HFFc6 (cell line): ENCODE results near the gene OLFM3. TPM values are rescaled to one million over a fixed set of nuclear protein-coding genes. Genes with fewer than 3 reads are reported as not detected.

Experiments used
- DNase-seq: peaks from one replicate; pipeline ENCODE4 v3.0.0-alpha.2; 2018
- H3K27ac Mint-ChIP-seq: 2 replicates; pipeline ENCODE4 v1.8.0; 2020; ENCODE audit warnings: mild to moderate bottlenecking, mixed read lengths
- H3K27me3 Mint-ChIP-seq: 2 replicates; pipeline ENCODE4 v1.8.0; 2021; ENCODE audit warnings: mild to moderate bottlenecking, moderate library complexity, mixed read lengths; ENCODE audit not compliant: insufficient read depth
- H3K36me3 Mint-ChIP-seq: 2 replicates; pipeline ENCODE4 v1.8.0; 2021; ENCODE audit warnings: low read depth, mixed read lengths
- H3K4me1 Mint-ChIP-seq: 2 replicates; pipeline ENCODE4 v1.8.0; 2020; ENCODE audit warnings: low read depth, mixed read lengths
- H3K4me3 Mint-ChIP-seq: 2 replicates; pipeline ENCODE4 v1.8.0; 2020; ENCODE audit warnings: mild to moderate bottlenecking, moderate library complexity, mixed read lengths
- H3K9me3 Mint-ChIP-seq: 2 replicates; pipeline ENCODE4 v1.8.0; 2020; ENCODE audit warnings: mild to moderate bottlenecking, mixed read lengths
- total RNA-seq, 6 experiments: library from RNA; stranded (reverse); fragmentation: NEBNext Ultra II Directional; extraction: Animal tissue kit (Norgen Biotek cat#: 25700); gene quantifications; 2 replicates in 1 of 6; 3 replicates in 5 of 6; pipeline ENCODE4 v1.2.3, GENCODE V29; 2021
- TF ChIP-seq, protein P1 (sequence below): fragments of 200-600 bp; sonication (generic); IDR thresholded peaks from 2 replicates; pipeline ENCODE4 v1.5.0; 2021; ENCODE audit warnings: antibody characterized with exemption, mild to moderate bottlenecking

Gene OLFM3
- total RNA-seq, 6 experiments from 2014 or later: not detected

- no peak for DNase-seq
- H3K4me1 Mint-ChIP-seq: no peaks in the 10 kb centered on the region
- H3K27me3 Mint-ChIP-seq: no peaks in the 10 kb centered on the region
- H3K4me3 Mint-ChIP-seq: no peak overlapping the region
- H3K27ac Mint-ChIP-seq: no peak overlapping the region
- TF ChIP-seq, protein P1, sequence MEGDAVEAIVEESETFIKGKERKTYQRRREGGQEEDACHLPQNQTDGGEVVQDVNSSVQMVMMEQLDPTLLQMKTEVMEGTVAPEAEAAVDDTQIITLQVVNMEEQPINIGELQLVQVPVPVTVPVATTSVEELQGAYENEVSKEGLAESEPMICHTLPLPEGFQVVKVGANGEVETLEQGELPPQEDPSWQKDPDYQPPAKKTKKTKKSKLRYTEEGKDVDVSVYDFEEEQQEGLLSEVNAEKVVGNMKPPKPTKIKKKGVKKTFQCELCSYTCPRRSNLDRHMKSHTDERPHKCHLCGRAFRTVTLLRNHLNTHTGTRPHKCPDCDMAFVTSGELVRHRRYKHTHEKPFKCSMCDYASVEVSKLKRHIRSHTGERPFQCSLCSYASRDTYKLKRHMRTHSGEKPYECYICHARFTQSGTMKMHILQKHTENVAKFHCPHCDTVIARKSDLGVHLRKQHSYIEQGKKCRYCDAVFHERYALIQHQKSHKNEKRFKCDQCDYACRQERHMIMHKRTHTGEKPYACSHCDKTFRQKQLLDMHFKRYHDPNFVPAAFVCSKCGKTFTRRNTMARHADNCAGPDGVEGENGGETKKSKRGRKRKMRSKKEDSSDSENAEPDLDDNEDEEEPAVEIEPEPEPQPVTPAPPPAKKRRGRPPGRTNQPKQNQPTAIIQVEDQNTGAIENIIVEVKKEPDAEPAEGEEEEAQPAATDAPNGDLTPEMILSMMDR: no peak
- no peaks in the 10 kb centered on the region for H3K36me3 Mint-ChIP-seq
- H3K9me3 Mint-ChIP-seq: peaks cover 28% of the 10 kb centered on the region
These were observed 28.9 kb downstream of the OLFM3 start for GRCh38 chr1:101967871-101968270.

GRCh38 chr1:101965341-101965740 is 31.4 kb downstream of the OLFM3 start:
- H3K36me3 Mint-ChIP-seq: no peaks in the 10 kb centered on the region
- H3K9me3 Mint-ChIP-seq: peaks cover 23% of the 10 kb centered on the region
- TF ChIP-seq, protein P1: no peak
- DNase-seq: no peak
- H3K4me3 Mint-ChIP-seq: no peak overlapping the region
- H3K27me3 Mint-ChIP-seq: no peaks in the 10 kb centered on the region
- H3K27ac Mint-ChIP-seq: no peak overlapping the region
- H3K4me1 Mint-ChIP-seq: no peaks in the 10 kb centered on the region

- TF ChIP-seq, protein P1: no peak
- H3K27me3 Mint-ChIP-seq: no peaks in the 10 kb centered on the region
- no peak overlapping the region for H3K27ac Mint-ChIP-seq
- H3K36me3 Mint-ChIP-seq: no peaks in the 10 kb centered on the region
- H3K9me3 Mint-ChIP-seq: peaks cover 22% of the 10 kb centered on the region
- no peaks in the 10 kb centered on the region for H3K4me1 Mint-ChIP-seq
- DNase-seq: no peak
- no peak overlapping the region for H3K4me3 Mint-ChIP-seq
These were observed 32.0 kb downstream of the OLFM3 start for GRCh38 chr1:101964708-101965107.

DNA sequence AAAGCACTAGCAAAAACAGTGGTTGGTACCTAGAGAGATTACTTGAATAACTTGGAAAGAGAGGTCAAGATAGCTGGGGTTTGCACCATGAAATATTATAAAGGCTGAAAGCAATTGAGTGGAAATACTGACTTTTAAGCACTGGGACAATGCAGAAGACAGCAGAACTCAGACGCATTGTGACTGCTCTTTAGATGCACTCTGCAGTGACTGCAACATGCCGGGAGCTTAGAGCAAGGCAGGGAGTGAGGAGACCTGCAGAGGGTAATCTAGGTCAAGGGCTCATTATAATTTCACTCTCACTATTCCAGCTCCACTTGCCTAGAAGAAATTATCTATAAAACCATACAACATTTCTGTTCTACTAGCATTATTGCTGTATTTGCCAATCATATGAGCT is 36.6 kb downstream of the OLFM3 start:
- DNase-seq: no peak
- no peak overlapping the region for H3K4me3 Mint-ChIP-seq
- H3K4me1 Mint-ChIP-seq: no peaks in the 10 kb centered on the region
- H3K36me3 Mint-ChIP-seq: no peaks in the 10 kb centered on the region; the same call in 1 of the 2 replicates
- no peak overlapping the region for H3K27ac Mint-ChIP-seq
- peaks cover 34% of the 10 kb centered on the region for H3K9me3 Mint-ChIP-seq
- TF ChIP-seq, protein P1: no peak
- no peaks in the 10 kb centered on the region for H3K27me3 Mint-ChIP-seq

- DNase-seq: no peak
- H3K9me3 Mint-ChIP-seq: peaks cover 35% of the 10 kb centered on the region
- no peak overlapping the region for H3K4me3 Mint-ChIP-seq
- H3K36me3 Mint-ChIP-seq: no peaks in the 10 kb centered on the region; the same call in 1 of the 2 replicates
- H3K27ac Mint-ChIP-seq: no peak overlapping the region
- H3K27me3 Mint-ChIP-seq: no peaks in the 10 kb centered on the region
- TF ChIP-seq, protein P1: no peak
- no peaks in the 10 kb centered on the region for H3K4me1 Mint-ChIP-seq
These were observed 37.3 kb downstream of the OLFM3 start for GRCh38 chr1:101959456-101959855.

DNA sequence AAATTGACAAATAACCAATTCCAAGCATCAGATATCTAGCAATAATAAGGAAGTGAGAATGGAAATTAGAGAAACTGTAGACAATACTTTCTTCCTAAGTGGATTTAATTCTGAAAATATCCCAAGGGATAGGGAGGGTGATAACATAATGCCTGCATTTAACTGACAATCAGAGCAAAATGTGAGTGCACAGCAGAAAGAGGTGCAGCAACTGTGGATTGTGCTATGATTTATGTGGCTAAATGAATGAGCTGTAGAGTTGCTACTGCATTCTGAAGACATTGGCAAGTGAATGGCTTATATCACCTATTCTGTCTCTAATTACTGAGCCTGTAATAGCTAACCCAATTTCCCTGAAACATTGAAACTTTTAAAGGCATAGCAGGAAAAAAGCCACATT is 39.0 kb downstream of the OLFM3 start:
- H3K9me3 Mint-ChIP-seq: peaks cover 37% of the 10 kb centered on the region

More for the DNA sequence above, 39.0 kb downstream of the OLFM3 start:
- no peaks in the 10 kb centered on the region; the same call in 1 of the 2 replicates for H3K36me3 Mint-ChIP-seq
- no peaks in the 10 kb centered on the region for H3K27me3 Mint-ChIP-seq
- no peak overlapping the region for H3K4me3 Mint-ChIP-seq
- TF ChIP-seq, protein P1: no peak
- DNase-seq: no peak
- no peaks in the 10 kb centered on the region for H3K4me1 Mint-ChIP-seq
- H3K27ac Mint-ChIP-seq: no peak overlapping the region
